Esophagus (tissue), 2 donors: ENCODE measurements around the gene SFXN2. TPM values are rescaled to one million over a fixed set of nuclear protein-coding genes. Genes with fewer than 3 reads are reported as not detected.
"Not testable (repeated sequence)": the region's sequence is repeated elsewhere in the genome, so short reads cannot be mapped to it uniquely, and the experiment has no call there.

Experiments used
- H3K27ac ChIP-seq, 2 donors: one replicate each; pipeline ENCODE4 v1.5.1; 2013; ENCODE audit warnings: low read depth in 2 of 2, mild to moderate bottlenecking in 2 of 2, inconsistent platforms in 1 of 2, low read length in 1 of 2, moderate library complexity in 1 of 2
- H3K27me3 ChIP-seq, 2 donors: one replicate each; pipeline ENCODE4 v1.6.1; 2013; ENCODE audit warnings: low read length in 2 of 2, control low read depth in 1 of 2, mild to moderate bottlenecking in 1 of 2; ENCODE audit not compliant: insufficient read depth in 2 of 2, control insufficient read depth in 1 of 2
- H3K36me3 ChIP-seq, 2 donors: one replicate each; pipeline ENCODE4 v1.6.1; 2013; ENCODE audit warnings: low read length in 1 of 2; ENCODE audit not compliant: control insufficient read depth in 2 of 2, insufficient read depth in 2 of 2
- H3K4me1 ChIP-seq, 2 donors: one replicate each; pipeline ENCODE4 v1.6.1; 2013; ENCODE audit warnings: low read length in 1 of 2; ENCODE audit not compliant: control insufficient read depth in 2 of 2, insufficient read depth in 2 of 2
- H3K4me3 ChIP-seq, 2 donors: one replicate each; pipeline ENCODE4 v1.5.1; 2013; ENCODE audit warnings: low read length in 2 of 2, mild to moderate bottlenecking in 2 of 2, low read depth in 1 of 2, moderate library complexity in 1 of 2
- H3K9me3 ChIP-seq, 2 donors: one replicate each; pipeline ENCODE4 v1.6.1; 2013; ENCODE audit warnings: mild to moderate bottlenecking in 2 of 2, low read depth in 1 of 2, low read length in 1 of 2, moderate library complexity in 1 of 2; ENCODE audit not compliant: control insufficient read depth in 2 of 2, insufficient read depth in 1 of 2
- WGBS, 2 donors: extraction: QIAGEN DNeasy Blood & Tissue Kit; methylation state at CpG; one replicate each; pipeline ENCODE4 v1.1.7; 2013; 5-methylcytosine and 5-hydroxymethylcytosine counted together
- polyA plus RNA-seq, 2 donors: library from polyadenylated mRNA; stranded (reverse); fragments of 200-250 nt; gene quantifications; one replicate each; pipeline ENCODE4 v1.2.3, GENCODE V29; 2013
- donor health status: healthy with polysubstance abuse.
- donor health status: Bipolar disorder and iron deficiency.

The SFXN2 gene
- polyA plus RNA-seq, 2 donors: 3.5 to 5.7 TPM

DNA sequence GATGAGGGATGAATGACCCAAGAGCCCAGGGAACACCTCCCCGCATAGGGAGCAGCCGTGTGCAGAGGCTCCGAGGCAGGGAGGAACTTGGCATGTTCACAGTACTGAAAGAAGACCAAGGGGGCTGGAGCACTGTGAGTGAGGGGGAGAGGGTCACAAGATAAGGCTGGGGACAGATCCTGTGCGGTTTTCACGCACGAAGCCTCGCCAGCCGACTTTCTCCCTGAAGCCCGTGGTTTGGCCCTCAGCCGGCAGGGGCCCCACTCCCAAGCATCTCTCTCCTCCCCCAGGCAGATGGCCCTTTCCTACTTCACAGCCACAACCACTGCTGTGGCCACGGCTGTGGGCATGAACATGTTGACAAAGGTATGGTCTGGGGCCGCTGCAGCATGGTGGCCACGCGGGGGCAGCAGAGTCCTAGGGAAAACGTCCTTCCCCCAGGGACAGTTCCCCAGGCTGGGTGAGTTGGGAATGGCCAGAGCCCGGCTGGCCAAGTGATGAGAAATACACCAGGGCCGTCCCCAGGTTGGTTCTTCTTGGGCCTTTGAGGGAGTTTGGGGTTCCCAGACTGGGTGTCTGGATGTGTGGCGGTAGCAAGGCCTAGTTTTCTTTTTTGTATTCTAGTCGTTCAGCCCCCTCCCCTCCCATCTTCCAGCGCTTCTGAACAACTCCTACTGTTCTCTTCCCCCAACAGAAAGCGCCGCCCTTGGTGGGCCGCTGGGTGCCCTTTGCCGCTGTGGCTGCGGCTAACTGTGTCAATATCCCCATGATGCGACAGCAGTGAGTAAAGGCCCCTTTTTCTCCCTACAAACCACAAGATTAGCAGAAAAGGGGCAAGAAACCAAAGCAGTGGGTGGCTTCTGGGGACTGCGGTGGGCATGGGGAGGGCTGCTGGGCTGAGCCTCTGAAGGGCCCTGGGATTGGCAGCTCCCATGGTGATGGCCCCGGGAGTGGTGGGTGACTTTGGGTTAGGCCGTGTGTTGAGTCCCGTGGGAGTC, 14.9 kb downstream of the SFXN2 start:
- Histone ChIP-seq H3K4me1 (no peaks in the 10 kb centered on the region), H3K9me3 (no peaks in the 10 kb centered on the region), H3K36me3 (peaks cover 0 to 16% of the 10 kb centered on the region in 2 donors), H3K27me3 (no peaks in the 10 kb centered on the region), H3K4me3 (no peak overlapping the region), H3K27ac (no peak overlapping the region)
- 51 to 53% methylated on average over 27 to 30 of the region's 30 CpGs for WGBS, 2 donors

- peaks cover 4 to 16% of the 10 kb centered on the region in 2 donors for H3K36me3 ChIP-seq
- H3K4me1 ChIP-seq: no peaks in the 10 kb centered on the region
- H3K4me3 ChIP-seq: no peak overlapping the region
- 79 to 80% methylated on average over 5 of the region's 5 CpGs for WGBS, 2 donors
- H3K9me3 ChIP-seq: no peaks in the 10 kb centered on the region
- H3K27me3 ChIP-seq: no peaks in the 10 kb centered on the region
- no peak overlapping the region for H3K27ac ChIP-seq
Measured at GRCh38 chr10:102731222-102731800, 16.9 kb downstream of the SFXN2 start.

GRCh38 chr10:102732661-102733060, 18.2 kb downstream of the SFXN2 start:
- no peak overlapping the region for H3K27ac ChIP-seq
- no peaks in the 10 kb centered on the region for H3K4me1 ChIP-seq
- H3K36me3 ChIP-seq: peaks cover 4 to 10% of the 10 kb centered on the region in 2 donors
- no peaks in the 10 kb centered on the region for H3K9me3 ChIP-seq
- no peak overlapping the region for H3K4me3 ChIP-seq
- no peaks in the 10 kb centered on the region for H3K27me3 ChIP-seq
- 0 to 64% methylated on average over 1 of the region's 1 CpG for WGBS, 2 donors

DNA sequence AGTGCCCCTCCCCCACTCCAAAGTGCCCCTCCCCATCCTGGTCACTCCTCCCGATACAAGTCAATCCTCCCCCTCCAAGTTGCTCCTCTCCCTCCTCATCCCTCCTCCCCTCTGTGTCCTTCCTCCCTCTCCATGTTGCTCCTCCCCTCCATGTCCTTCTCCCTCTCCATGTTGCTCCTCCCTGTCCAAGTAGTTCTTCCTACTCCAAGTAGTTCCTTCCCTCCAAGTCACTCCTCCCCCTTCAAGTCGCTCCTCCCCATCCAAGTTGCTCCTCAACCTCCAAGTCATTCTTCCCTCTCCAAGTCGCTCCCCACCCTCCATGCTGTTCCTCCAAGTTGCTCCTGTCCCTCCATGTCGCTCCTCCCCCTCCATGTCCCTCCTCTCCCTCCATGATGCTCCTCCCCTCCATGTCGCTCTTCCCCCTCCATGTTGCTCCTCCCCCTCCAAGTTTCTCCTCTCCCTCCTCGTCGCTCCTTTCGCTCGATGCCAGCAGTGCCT, 20.7 kb downstream of the SFXN2 start:
- Histone ChIP-seq H3K9me3 (no peaks in the 10 kb centered on the region), H3K27me3 (no peaks in the 10 kb centered on the region), H3K4me1 (no peaks in the 10 kb centered on the region), H3K36me3 (peaks cover 4 to 5% of the 10 kb centered on the region in 2 donors), H3K27ac (no peak overlapping the region), H3K4me3 (no peak overlapping the region)
- WGBS, 2 donors: 75 to 76% methylated on average over 9 of the region's 9 CpGs

DNA sequence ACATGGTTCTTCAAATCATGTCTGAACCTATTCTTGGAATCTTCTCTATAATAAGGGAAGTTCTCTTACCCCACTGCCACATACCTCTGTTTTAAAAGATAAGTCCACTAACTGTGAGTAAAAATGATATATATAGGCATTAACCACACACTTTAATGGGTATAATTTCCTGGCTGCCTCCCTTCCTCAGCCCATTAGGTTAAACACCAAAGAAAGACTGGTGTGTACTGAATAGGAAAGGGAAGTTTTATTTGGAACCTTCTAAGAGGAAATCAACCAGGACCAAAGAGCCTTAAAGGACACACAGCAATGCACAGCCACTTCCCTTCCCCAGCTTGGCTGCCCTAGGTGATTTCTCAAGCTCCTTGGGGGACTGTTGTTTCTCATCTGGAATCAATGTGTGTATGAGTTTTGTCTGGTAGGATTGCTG, 24.3 kb downstream of the SFXN2 start:
- no peak overlapping the region for H3K27ac ChIP-seq
- H3K9me3 ChIP-seq: no peaks in the 10 kb centered on the region
- no peaks in the 10 kb centered on the region for H3K27me3 ChIP-seq
- no peak overlapping the region for H3K4me3 ChIP-seq
- H3K4me1 ChIP-seq: no peaks in the 10 kb centered on the region
- H3K36me3 ChIP-seq: peaks cover 0 to 4% of the 10 kb centered on the region in 2 donors

GRCh38 chr10:102740229-102740628, 25.8 kb downstream of the SFXN2 start:
- WGBS, 2 donors: 79 to 86% methylated on average over 2 of the region's 2 CpGs
- no peak overlapping the region for H3K27ac ChIP-seq
- no peak overlapping the region for H3K4me3 ChIP-seq
- H3K9me3 ChIP-seq: no peaks in the 10 kb centered on the region
- H3K36me3 ChIP-seq: no peaks in the 10 kb centered on the region
- H3K4me1 ChIP-seq: peaks cover 0 to 2% of the 10 kb centered on the region in 2 donors
- H3K27me3 ChIP-seq: no peaks in the 10 kb centered on the region

- no peak overlapping the region for H3K27ac ChIP-seq
- peaks cover 0 to 2% of the 10 kb centered on the region in 2 donors for H3K4me1 ChIP-seq
- H3K9me3 ChIP-seq: no peaks in the 10 kb centered on the region
- H3K4me3 ChIP-seq: no peak overlapping the region
- WGBS, 2 donors: 65 to 75% methylated on average over 2 of the region's 2 CpGs
- H3K36me3 ChIP-seq: no peaks in the 10 kb centered on the region
- H3K27me3 ChIP-seq: no peaks in the 10 kb centered on the region
Measured at GRCh38 chr10:102741726-102742237, 27.3 kb downstream of the SFXN2 start.

GRCh38 chr10:102742313-102742712, 27.9 kb downstream of the SFXN2 start:
- H3K4me3 ChIP-seq, H3K27ac ChIP-seq, H3K36me3 ChIP-seq, H3K9me3 ChIP-seq, H3K27me3 ChIP-seq, H3K4me1 ChIP-seq: not testable (repeated sequence)
- WGBS, 2 donors: 90 to 93% methylated on average over 5 of the region's 5 CpGs

DNA sequence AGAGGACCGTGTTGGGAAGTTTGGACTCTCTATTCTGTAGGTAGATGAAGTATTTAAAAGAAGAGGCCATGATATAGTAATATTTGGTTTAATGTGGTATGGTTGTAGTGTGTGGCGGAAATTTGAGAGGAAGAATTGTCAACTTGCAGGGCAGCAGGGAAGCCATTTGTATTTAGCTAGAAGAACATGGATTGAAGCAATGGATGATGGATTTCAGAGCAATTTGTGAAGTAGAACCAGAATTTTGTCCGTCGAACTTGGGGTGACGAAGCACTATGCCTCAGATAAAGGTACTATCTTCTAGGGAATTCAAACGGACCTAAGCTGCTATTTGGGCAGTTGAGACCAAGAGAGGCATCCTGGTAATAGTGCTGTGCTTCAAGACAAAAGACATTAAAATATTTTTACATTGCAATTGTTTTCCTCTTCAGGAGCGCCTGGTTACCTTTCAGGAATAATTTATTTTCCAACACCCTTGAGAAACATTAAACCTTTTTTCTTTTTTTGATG, 28.7 kb downstream of the SFXN2 start:
- WGBS, 2 donors: 36 to 38% methylated on average over 7 of the region's 7 CpGs
- Histone ChIP-seq H3K4me3 (no peak overlapping the region), H3K9me3 (no peaks in the 10 kb centered on the region), H3K27ac (no peak overlapping the region), H3K4me1 (peaks cover 0 to 2% of the 10 kb centered on the region in 2 donors), H3K36me3 (no peaks in the 10 kb centered on the region), H3K27me3 (no peaks in the 10 kb centered on the region)
